Measurements from ENCODE around the gene SLIT3.

DNA sequence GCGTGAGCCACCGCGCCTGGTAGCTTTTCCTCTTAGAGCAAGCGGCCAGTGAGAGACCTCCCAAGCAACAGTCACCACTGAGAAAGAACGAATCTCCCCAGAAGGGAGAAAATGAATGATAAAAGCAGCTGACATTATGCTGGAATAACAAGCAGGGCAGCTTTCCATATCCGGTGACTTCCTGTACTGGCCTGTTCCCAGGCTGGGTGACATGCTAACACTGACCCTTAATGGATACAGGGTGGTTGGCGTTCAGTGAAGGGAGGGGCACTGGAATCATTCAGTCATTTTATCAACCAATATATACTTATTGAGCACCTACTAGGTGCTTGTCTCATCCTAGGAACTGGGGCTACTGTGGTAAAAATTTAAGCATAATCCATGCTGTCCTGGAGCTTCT is 364.4 kb downstream of the SLIT3 start:
- TF ChIP-seq, protein P1, sequence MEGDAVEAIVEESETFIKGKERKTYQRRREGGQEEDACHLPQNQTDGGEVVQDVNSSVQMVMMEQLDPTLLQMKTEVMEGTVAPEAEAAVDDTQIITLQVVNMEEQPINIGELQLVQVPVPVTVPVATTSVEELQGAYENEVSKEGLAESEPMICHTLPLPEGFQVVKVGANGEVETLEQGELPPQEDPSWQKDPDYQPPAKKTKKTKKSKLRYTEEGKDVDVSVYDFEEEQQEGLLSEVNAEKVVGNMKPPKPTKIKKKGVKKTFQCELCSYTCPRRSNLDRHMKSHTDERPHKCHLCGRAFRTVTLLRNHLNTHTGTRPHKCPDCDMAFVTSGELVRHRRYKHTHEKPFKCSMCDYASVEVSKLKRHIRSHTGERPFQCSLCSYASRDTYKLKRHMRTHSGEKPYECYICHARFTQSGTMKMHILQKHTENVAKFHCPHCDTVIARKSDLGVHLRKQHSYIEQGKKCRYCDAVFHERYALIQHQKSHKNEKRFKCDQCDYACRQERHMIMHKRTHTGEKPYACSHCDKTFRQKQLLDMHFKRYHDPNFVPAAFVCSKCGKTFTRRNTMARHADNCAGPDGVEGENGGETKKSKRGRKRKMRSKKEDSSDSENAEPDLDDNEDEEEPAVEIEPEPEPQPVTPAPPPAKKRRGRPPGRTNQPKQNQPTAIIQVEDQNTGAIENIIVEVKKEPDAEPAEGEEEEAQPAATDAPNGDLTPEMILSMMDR (IDR thresholded peaks at IDR 0.05), result no peak
- no peak for TF ChIP-seq POLR2A (IDR thresholded peaks at IDR 0.05)
